Measurements from ENCODE around the gene CACNB2. TPM values are rescaled to one million over a fixed set of nuclear protein-coding genes. Genes with fewer than 3 reads are reported as not detected.

The CACNB2 gene
- total and polyA plus RNA-seq, 4 donors = 0.90 to 23.9 (median 3.7) TPM

Other genes with a start within 250 kb of the CACNB2 start
- not detected for gene SLC39A12, start 188.5 kb upstream of the CACNB2 start, total RNA-seq
- gene SLC39A12, start 188.5 kb upstream of the CACNB2 start, polyA plus RNA-seq = under 1 TPM; 0.03 to 0.26 TPM

All from lung (tissue), 4 donors.